OCI-LY7 (cell line): ENCODE data around the gene ZNF683. TPM values are rescaled to one million over a fixed set of nuclear protein-coding genes. Genes with fewer than 3 reads are reported as not detected.

ENCODE experiments used
- BruUV-seq: library from RNA; stranded (reverse); fragments of 400-500 nt; replicated peaks from 2 replicates; lab custom pipeline; 2021; lab: Mats Ljungman, UMichigan
- CTCF ChIA-PET: fragments of 300-600 bp; sonication (Branson Sonifier 250); formaldehyde crosslinking; loops from one replicate; lab custom pipeline; 2022; ENCODE audit warnings: antibody characterized with exemption; ENCODE audit not compliant: unreplicated experiment; lab: Charles Lee
- POLR2A ChIA-PET: fragments of 300-600 bp; sonication (Branson Sonifier 250); formaldehyde crosslinking; loops from one replicate; lab custom pipeline; 2022; ENCODE audit warnings: antibody characterized with exemption; lab: Charles Lee
- DNase-seq: peaks from one replicate; pipeline ENCODE4 v3.0.0-alpha.2; 2015; ENCODE audit warnings: low spot score
- H2AFZ ChIP-seq: fragments of 200-600 bp; sonication (generic), shearing (Covaris generic); 2 replicates; pipeline ENCODE4 v1.6.1; 2014; ENCODE audit warnings: mild to moderate bottlenecking, antibody characterized with exemption, low read length, moderate library complexity
- H3K27ac ChIP-seq: fragments of 200-600 bp; sonication (generic); 2 replicates; pipeline ENCODE4 v1.5.1; 2014; ENCODE audit warnings: mixed run types, low read depth, mild to moderate bottlenecking, moderate library complexity, low read length, inconsistent platforms; ENCODE audit not compliant: poor library complexity, severe bottlenecking
- H3K36me3 ChIP-seq: fragments of 200-600 bp; sonication (generic); 2 replicates; pipeline ENCODE4 v1.6.1; 2014; ENCODE audit warnings: mild to moderate bottlenecking, antibody characterized with exemption, low read length, moderate library complexity, mixed read lengths; ENCODE audit not compliant: insufficient read depth
- H3K4me1 ChIP-seq: fragments of 200-600 bp; sonication (generic); 2 replicates; pipeline ENCODE4 v1.5.1; 2014; ENCODE audit warnings: mild to moderate bottlenecking, low read length; ENCODE audit not compliant: insufficient read depth, poor library complexity, severe bottlenecking
- H3K4me2 ChIP-seq: fragments of 200-600 bp; sonication (generic); 2 replicates; pipeline ENCODE4 v1.6.1; 2014; ENCODE audit warnings: mild to moderate bottlenecking, low read length
- H3K4me3 ChIP-seq: fragments of 200-600 bp; sonication (generic); 2 replicates; pipeline ENCODE4 v1.5.1; 2014; ENCODE audit warnings: mild to moderate bottlenecking, low read depth, low read length; ENCODE audit not compliant: poor library complexity, severe bottlenecking
- H3K79me2 ChIP-seq: fragments of 200-600 bp; sonication (generic); 2 replicates; pipeline ENCODE4 v1.6.1; 2016; ENCODE audit warnings: low read depth, mild to moderate bottlenecking, low read length, moderate library complexity, mixed read lengths; ENCODE audit not compliant: insufficient read depth
- H3K9me2 ChIP-seq: fragments of 200-600 bp; sonication (generic); 2 replicates; pipeline ENCODE4 v1.6.1; 2016; ENCODE audit warnings: mild to moderate bottlenecking, low read length, mixed read lengths; ENCODE audit not compliant: insufficient read depth
- H3K9me3 ChIP-seq: fragments of 200-600 bp; sonication (generic); 2 replicates; pipeline ENCODE4 v1.6.1; 2014; ENCODE audit warnings: mild to moderate bottlenecking, mixed run types, low read length, mixed read lengths
- H4K20me1 ChIP-seq: fragments of 200-600 bp; sonication (generic); 2 replicates; pipeline ENCODE4 v1.6.1; 2014; ENCODE audit warnings: mild to moderate bottlenecking, antibody characterized with exemption, low read length, moderate library complexity, mixed read lengths; ENCODE audit not compliant: insufficient read depth
- EZH2phosphoT487 ChIP-seq: fragments of 200-600 bp; sonication (generic); IDR thresholded peaks from 2 replicates; pipeline ENCODE4 v1.6.1; 2018; ENCODE audit warnings: low read depth, borderline replicate concordance, mild to moderate bottlenecking, mixed run types, antibody characterized with exemption, low read length, moderate library complexity, mixed read lengths
- intact Hi-C: fragments of 100-400 bp; cut with micrococcal nuclease; formaldehyde crosslinking; loops from one replicate; pipeline ENCODE4 v1.10.0; 2022; ENCODE audit not compliant: unreplicated experiment
- total RNA-seq, 2 experiments: library from RNA; depleted of rRNA in 1 of 2; stranded (reverse); fragments of >200 nt in 1 of 2; shearing (Covaris generic) in 1 of 2; gene quantifications; 2 replicates each; pipeline ENCODE4 v1.2.3, GENCODE V29; 2014 to 2022
- TF ChIP-seq, protein P1 (sequence below): fragments of 200-600 bp; sonication (generic); conservative IDR thresholded peaks from 2 replicates; pipeline ENCODE4 v1.5.1; 2014; ENCODE audit warnings: mild to moderate bottlenecking, antibody characterized with exemption, low read length, moderate library complexity, mixed read lengths

Gene ZNF683
- total RNA-seq, 2 experiments from 2014 or later, result not detected

DNA sequence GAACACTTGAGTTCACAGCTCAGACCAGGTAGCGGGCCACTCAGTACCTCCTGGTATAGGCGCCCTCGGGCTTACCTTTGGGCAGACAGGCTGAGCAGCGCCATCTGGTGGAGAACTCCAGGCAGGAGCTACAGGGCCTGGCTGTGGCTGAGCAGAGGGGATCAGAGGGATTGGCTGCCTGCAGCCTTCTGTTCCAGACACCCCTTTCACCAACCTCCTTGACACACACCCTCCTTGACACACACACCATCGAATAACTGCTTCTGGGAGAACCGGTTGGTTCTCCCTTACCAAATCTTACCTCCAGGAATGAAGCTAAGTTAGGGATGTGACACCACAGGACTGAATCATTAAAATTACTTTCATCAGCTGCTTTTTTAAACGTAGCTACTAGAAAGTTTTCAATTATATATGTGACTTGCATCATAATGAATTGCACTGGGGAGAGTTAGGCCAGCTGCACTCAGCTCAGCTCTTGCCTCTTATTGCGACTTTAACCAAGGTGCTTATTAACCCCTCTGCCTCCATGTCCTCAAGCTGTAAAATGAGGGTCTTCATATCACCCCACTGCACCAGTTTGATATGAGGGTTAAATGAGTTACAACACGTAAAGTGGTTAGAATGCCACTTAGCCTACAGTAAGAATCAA, 44.7 kb upstream of the ZNF683 start:
- no peak overlapping the region for H3K27ac ChIP-seq
- TF ChIP-seq, protein P1, sequence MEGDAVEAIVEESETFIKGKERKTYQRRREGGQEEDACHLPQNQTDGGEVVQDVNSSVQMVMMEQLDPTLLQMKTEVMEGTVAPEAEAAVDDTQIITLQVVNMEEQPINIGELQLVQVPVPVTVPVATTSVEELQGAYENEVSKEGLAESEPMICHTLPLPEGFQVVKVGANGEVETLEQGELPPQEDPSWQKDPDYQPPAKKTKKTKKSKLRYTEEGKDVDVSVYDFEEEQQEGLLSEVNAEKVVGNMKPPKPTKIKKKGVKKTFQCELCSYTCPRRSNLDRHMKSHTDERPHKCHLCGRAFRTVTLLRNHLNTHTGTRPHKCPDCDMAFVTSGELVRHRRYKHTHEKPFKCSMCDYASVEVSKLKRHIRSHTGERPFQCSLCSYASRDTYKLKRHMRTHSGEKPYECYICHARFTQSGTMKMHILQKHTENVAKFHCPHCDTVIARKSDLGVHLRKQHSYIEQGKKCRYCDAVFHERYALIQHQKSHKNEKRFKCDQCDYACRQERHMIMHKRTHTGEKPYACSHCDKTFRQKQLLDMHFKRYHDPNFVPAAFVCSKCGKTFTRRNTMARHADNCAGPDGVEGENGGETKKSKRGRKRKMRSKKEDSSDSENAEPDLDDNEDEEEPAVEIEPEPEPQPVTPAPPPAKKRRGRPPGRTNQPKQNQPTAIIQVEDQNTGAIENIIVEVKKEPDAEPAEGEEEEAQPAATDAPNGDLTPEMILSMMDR, result peak; percentile 92
- no peak for TF ChIP-seq EZH2phosphoT487
- no peaks in the 10 kb centered on the region for H3K79me2 ChIP-seq
- ChIA-PET POLR2A (interaction anchor here (0.6 to 0.9 kb wide), 3 partner anchors 32 to 160 kb away, joined by 4 read pairs; no protein-coding TSS in a partner anchor), CTCF (interaction anchor here (0.8 to 1.2 kb wide), 3 partner anchors 23 to 201 kb away, joined by 3 read pairs; no protein-coding TSS in a partner anchor)
- H3K4me1 ChIP-seq, result no peaks in the 10 kb centered on the region
- intact Hi-C loops, result loop anchor here (2.0 to 10.0 kb wide), 2 partner anchors 142 to 312 kb away; no protein-coding TSS in a partner anchor
- H3K9me3 ChIP-seq, result no peaks in the 10 kb centered on the region
- no peaks in the 10 kb centered on the region for H4K20me1 ChIP-seq
- H3K36me3 ChIP-seq, result no peaks in the 10 kb centered on the region
- H2AFZ ChIP-seq, result no peak overlapping the region
- DNase-seq, result peak; percentile 86
- no peak overlapping the region for H3K4me2 ChIP-seq
- BruUV-seq, result no TSS peak
- H3K9me2 ChIP-seq, result no peaks in the 10 kb centered on the region
- no peak overlapping the region for H3K4me3 ChIP-seq

DNA sequence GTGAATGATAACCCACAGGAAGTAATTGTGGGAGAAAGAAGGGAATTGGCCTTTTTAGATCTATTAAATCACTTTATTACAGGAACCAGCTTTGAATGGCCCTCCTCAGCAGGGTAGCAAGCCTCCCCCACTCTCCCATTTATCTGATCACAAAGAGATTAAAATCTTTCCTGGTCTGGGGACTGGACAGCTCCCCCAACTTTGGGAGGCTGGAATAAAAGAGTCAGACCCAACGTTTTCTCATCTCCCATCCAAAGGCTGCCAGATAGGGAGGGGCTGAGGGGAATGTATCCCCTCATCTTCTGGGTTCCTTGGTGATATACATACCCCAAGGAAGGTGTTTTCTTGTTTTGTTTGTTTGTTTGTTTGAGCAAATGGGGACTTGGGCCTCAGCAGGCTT, 40.5 kb upstream of the ZNF683 start:
- POLR2A ChIA-PET, result no interaction called here
- Histone ChIP-seq H3K9me3 (no peaks in the 10 kb centered on the region), H3K36me3 (no peaks in the 10 kb centered on the region), H3K27ac (no peak overlapping the region), H3K4me1 (peaks cover 15% of the 10 kb centered on the region), H2AFZ (no peak overlapping the region), H4K20me1 (no peaks in the 10 kb centered on the region), H3K79me2 (no peaks in the 10 kb centered on the region), H3K9me2 (no peaks in the 10 kb centered on the region), H3K4me2 (no peak overlapping the region), H3K4me3 (no peak overlapping the region)
- TF ChIP-seq, protein P1, result no peak
- TF ChIP-seq EZH2phosphoT487, result no peak
- CTCF ChIA-PET, result no interaction called here
- no peak for DNase-seq
- BruUV-seq, result no TSS peak
- intact Hi-C loops, result loop anchor here (10.0 kb wide), 1 partner anchor 308 kb away; no protein-coding TSS in a partner anchor

DNA sequence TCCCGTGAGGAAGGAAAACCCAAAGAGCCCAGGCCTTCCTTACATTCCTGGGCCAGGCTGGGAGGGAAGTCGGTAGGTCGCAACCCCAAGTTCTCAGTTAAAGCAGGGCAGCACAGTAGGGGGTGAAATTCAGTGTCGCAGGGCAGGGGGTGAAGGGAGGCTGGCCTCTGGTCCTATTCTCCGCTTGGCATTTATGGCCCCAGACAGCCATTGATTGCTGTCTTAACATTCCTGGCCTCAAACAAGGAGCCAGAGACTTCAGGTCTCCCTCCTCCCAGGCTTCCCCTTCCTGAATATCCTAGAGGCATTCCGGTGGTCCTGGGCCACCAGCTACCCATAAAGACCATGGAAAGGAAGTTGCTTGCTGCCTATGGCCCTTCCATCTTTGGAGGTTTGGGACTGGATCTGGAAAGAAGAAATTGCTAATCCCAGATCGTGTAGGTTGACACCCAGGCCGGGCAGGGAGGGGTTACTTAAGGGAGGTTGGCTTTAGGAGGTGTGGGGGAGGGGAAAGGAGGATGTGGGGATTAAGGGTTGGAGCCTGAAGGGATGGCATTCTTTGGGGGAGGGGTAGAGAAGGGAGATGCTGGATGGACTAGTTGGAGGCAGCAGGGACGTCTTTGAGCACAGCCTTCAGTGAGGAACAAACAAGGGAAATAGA, 39.8 kb upstream of the ZNF683 start:
- ChIA-PET CTCF (no interaction called here), POLR2A (interaction anchor here (0.5 kb wide), 1 partner anchor 1757 kb away, joined by 3 read pairs; no protein-coding TSS in a partner anchor)
- H3K79me2 ChIP-seq, result no peaks in the 10 kb centered on the region
- H3K4me2 ChIP-seq, result no peak overlapping the region
- H3K27ac ChIP-seq, result no peak overlapping the region
- no peaks in the 10 kb centered on the region for H4K20me1 ChIP-seq
- peaks cover 15% of the 10 kb centered on the region for H3K4me1 ChIP-seq
- TF ChIP-seq EZH2phosphoT487, result no peak
- H3K9me2 ChIP-seq, result no peaks in the 10 kb centered on the region
- no TSS peak for BruUV-seq
- intact Hi-C loops, result loop anchor here (10.0 kb wide), 1 partner anchor 308 kb away; no protein-coding TSS in a partner anchor
- H2AFZ ChIP-seq, result no peak overlapping the region
- no peak overlapping the region for H3K4me3 ChIP-seq
- no peaks in the 10 kb centered on the region for H3K9me3 ChIP-seq
- DNase-seq, result no peak
- H3K36me3 ChIP-seq, result no peaks in the 10 kb centered on the region
